Neural cell (in vitro differentiated cells): ENCODE data around the gene DNAH6. TPM values are rescaled to one million over a fixed set of nuclear protein-coding genes. Genes with fewer than 3 reads are reported as not detected.

ENCODE experiments used
- H2AFZ ChIP-seq: fragments of 200-600, 300-800 bp; sonication (generic), shearing (Covaris generic); 2 replicates; pipeline ENCODE4 v1.6.0; 2014; ENCODE audit warnings: low read depth, mild to moderate bottlenecking, antibody characterized with exemption, low read length, moderate library complexity
- H3F3A ChIP-seq: fragments of 200-600 bp; shearing (Covaris generic); 2 replicates; pipeline ENCODE4 v1.6.1; 2016; ENCODE audit warnings: mild to moderate bottlenecking, moderate library complexity, mixed read lengths, antibody characterized with exemption, low read length; ENCODE audit not compliant: insufficient read depth, poor library complexity, severe bottlenecking
- H3K27ac ChIP-seq: fragments of 200-600, 300-800 bp; sonication (generic), shearing (Covaris generic); 2 replicates; pipeline ENCODE4 v1.5.1; 2014; ENCODE audit warnings: mild to moderate bottlenecking, low read length, moderate library complexity
- H3K27me3 ChIP-seq: fragments of 300-800, 200-600 bp; sonication (generic), shearing (Covaris generic); 2 replicates; pipeline ENCODE4 v1.6.0; 2014; ENCODE audit warnings: mild to moderate bottlenecking, low read depth, low read length, moderate library complexity; ENCODE audit not compliant: insufficient read depth
- H3K36me3 ChIP-seq: fragments of 300-800, 200-600 bp; sonication (generic), shearing (Covaris generic); 2 replicates; pipeline ENCODE4 v1.5.1; 2014; ENCODE audit warnings: mild to moderate bottlenecking, antibody characterized with exemption, low read length, moderate library complexity; ENCODE audit not compliant: insufficient read depth
- H3K4me2 ChIP-seq: fragments of 300-800, 200-600 bp; sonication (generic), shearing (Covaris generic); 2 replicates; pipeline ENCODE4 v1.6.0; 2014; ENCODE audit warnings: mild to moderate bottlenecking, low read length
- H3K4me3 ChIP-seq: fragments of 300-800, 200-600 bp; sonication (generic), shearing (Covaris generic); 2 replicates; pipeline ENCODE4 v1.5.1; 2014; ENCODE audit warnings: mild to moderate bottlenecking, low read length, moderate library complexity
- H3K79me2 ChIP-seq: fragments of 200-600 bp; shearing (Covaris generic); replicated peaks from 2 replicates; pipeline ENCODE4 v1.6.0; 2014; ENCODE audit warnings: mild to moderate bottlenecking, low read length, moderate library complexity; ENCODE audit not compliant: insufficient read depth
- H3K9ac ChIP-seq: fragments of 300-800, 200-600 bp; sonication (generic), shearing (Covaris generic); 2 replicates; pipeline ENCODE4 v1.6.1; 2016; ENCODE audit warnings: mild to moderate bottlenecking, low read length, mixed read lengths
- H3K9me2 ChIP-seq: fragments of 200-600 bp; shearing (Covaris generic); 2 replicates; pipeline ENCODE4 v1.6.1; 2016; ENCODE audit warnings: mild to moderate bottlenecking, low read length, mixed read lengths; ENCODE audit not compliant: insufficient read depth
- H3K9me3 ChIP-seq: fragments of 200-600, 300-800 bp; sonication (generic), shearing (Covaris generic); 2 replicates; pipeline ENCODE4 v1.6.1; 2016; ENCODE audit warnings: mild to moderate bottlenecking, mixed run types, low read length, moderate library complexity, mixed read lengths
- H4K20me1 ChIP-seq: fragments of 200-600 bp; shearing (Covaris generic); 2 replicates; pipeline ENCODE4 v1.6.1; 2016; ENCODE audit warnings: mild to moderate bottlenecking, mixed run types; ENCODE audit not compliant: insufficient read depth
- EP300 ChIP-seq: fragments of 450-650 bp; conservative IDR thresholded peaks from 2 replicates; pipeline ENCODE4 v1.6.1; 2014; ENCODE audit warnings: antibody characterized with exemption, mild to moderate bottlenecking, moderate library complexity; ENCODE audit not compliant: poor library complexity, severe bottlenecking
- EZH2 ChIP-seq: fragments of 200-600, 300-800 bp; shearing (Covaris generic), sonication (generic); IDR thresholded peaks from 2 replicates; pipeline ENCODE4 v1.6.1; 2014; ENCODE audit warnings: antibody characterized with exemption, low read length, borderline replicate concordance, mild to moderate bottlenecking; ENCODE audit not compliant: insufficient read depth, poor library complexity, severe bottlenecking
- MXI1 ChIP-seq: fragments of 450-650 bp; conservative IDR thresholded peaks from 2 replicates; pipeline ENCODE4 v1.6.1; 2014; ENCODE audit warnings: antibody characterized with exemption, mild to moderate bottlenecking; ENCODE audit not compliant: poor library complexity, severe bottlenecking
- POLR2AphosphoS5 ChIP-seq: IDR thresholded peaks from 2 replicates; pipeline ENCODE4 v1.6.1; 2012
- RAD21 ChIP-seq: fragments of 450-650 bp; conservative IDR thresholded peaks from 2 replicates; pipeline ENCODE4 v1.6.1; 2014; ENCODE audit warnings: antibody characterized with exemption, mild to moderate bottlenecking, moderate library complexity
- SMC3 ChIP-seq: fragments of 450-650 bp; conservative IDR thresholded peaks from 2 replicates; pipeline ENCODE4 v1.6.1; 2014; ENCODE audit warnings: antibody characterized with exemption, mild to moderate bottlenecking, moderate library complexity; ENCODE audit not compliant: poor library complexity
- TAF1 ChIP-seq: IDR thresholded peaks from 2 replicates; pipeline ENCODE4 v1.6.1; 2012; ENCODE audit warnings: low read depth
- polyA plus RNA-seq: library from polyadenylated mRNA; depleted of rRNA; stranded (reverse); fragments of >200 nt; gene quantifications from 2 replicates; pipeline ENCODE4 v1.2.3, GENCODE V29; 2014
- TF ChIP-seq, protein P1 (sequence below): fragments of 450-650 bp; IDR thresholded peaks from 2 replicates; pipeline ENCODE4 v1.5.1; 2014; ENCODE audit warnings: antibody characterized with exemption, mild to moderate bottlenecking, moderate library complexity; ENCODE audit not compliant: poor library complexity, severe bottlenecking
- TF ChIP-seq, protein P2 (sequence below): IDR thresholded peaks from 2 replicates; pipeline ENCODE4 v1.6.1; 2012; ENCODE audit warnings: borderline replicate concordance

DNAH6 gene
- polyA plus RNA-seq, 1 donor from 2014 or later: 2.1 TPM

DNA sequence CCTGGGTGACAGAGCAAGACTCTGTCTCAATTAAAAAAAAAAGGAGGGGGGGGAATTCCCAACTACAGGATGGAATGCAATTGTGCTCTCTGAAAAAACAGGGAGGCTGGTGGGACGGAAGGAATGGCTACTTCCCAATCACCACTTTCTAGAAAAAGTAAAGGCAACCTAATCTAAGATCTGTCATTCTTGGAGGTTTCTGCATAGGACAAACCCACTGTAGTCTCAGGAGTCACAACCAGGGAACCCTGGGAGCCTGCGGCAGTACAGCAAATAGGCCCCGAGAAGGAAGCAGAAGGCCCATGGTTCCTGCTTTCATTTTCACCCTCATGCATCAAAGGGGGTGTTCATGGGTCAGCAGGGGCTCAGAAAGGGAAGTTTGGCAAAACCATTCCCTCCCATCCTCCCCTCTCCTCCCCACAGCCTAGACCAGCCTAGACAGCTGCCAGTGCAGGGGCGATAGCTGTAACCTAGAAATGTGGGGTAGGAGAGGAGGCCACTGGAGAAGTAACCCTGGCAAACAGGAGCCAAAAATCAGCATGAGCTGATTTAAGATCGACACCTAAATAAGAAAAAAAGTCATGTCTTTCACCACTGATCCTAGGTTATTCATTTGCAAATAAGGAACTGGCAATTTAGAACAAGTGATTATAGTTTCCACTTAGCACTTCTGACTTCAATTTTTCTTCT, 316.6 kb downstream of the DNAH6 start:
- Histone ChIP-seq H3K9me3 (no peaks in the 10 kb centered on the region), H3K9ac (no peak overlapping the region), H3K27me3 (no peaks in the 10 kb centered on the region), H4K20me1 (no peaks in the 10 kb centered on the region), H3K4me3 (no peak overlapping the region), H3K27ac (no peak overlapping the region), H2AFZ (no peak overlapping the region), H3K9me2 (no peaks in the 10 kb centered on the region), H3K36me3 (no peaks in the 10 kb centered on the region), H3K79me2 (no peaks in the 10 kb centered on the region), H3K4me2 (no peak overlapping the region), H3F3A (no peaks in the 10 kb centered on the region)
- TF ChIP-seq EP300 (no peak), POLR2AphosphoS5 (no peak)

DNA sequence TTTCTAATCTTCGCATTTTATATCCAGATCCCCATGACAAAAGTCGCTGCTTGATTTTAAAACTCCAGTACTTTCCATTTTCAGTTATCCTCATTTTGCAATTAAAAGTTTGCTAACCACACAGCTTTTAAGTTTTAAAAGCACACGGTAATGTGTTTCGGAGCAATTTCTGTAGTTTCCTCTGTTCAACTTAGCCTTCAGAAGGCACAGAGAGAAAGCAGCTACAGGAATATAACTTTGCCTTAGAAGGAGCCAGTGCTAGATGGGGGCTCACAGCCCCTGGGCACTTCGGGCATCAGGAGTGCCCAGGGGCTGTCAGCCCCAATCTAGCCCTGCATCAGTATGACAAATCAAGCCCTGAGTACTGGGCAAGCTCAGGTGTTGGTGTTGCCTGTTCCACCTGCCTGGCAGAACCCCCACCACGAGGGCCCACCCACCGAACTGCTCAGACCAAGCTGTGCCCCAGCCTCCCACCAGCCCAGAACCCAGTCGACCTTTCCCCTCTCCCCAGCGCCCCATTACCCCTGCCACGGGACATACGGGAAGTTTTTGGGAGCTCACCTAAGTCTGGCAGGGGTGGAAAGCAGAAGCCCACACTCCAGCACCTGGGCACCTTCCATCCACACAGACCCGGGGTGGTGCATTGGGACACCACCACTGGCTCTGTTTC, 317.3 kb downstream of the DNAH6 start:
- no peaks in the 10 kb centered on the region for H3K9me2 ChIP-seq
- no peaks in the 10 kb centered on the region for H3K36me3 ChIP-seq
- H4K20me1 ChIP-seq: no peaks in the 10 kb centered on the region
- no peak overlapping the region for H3K9ac ChIP-seq
- TF ChIP-seq EP300 (no peak), POLR2AphosphoS5 (no peak), TAF1 (no peak), RAD21 (no peak), SMC3 (no peak), EZH2 (no peak), MXI1 (no peak)
- TF ChIP-seq, protein P1, sequence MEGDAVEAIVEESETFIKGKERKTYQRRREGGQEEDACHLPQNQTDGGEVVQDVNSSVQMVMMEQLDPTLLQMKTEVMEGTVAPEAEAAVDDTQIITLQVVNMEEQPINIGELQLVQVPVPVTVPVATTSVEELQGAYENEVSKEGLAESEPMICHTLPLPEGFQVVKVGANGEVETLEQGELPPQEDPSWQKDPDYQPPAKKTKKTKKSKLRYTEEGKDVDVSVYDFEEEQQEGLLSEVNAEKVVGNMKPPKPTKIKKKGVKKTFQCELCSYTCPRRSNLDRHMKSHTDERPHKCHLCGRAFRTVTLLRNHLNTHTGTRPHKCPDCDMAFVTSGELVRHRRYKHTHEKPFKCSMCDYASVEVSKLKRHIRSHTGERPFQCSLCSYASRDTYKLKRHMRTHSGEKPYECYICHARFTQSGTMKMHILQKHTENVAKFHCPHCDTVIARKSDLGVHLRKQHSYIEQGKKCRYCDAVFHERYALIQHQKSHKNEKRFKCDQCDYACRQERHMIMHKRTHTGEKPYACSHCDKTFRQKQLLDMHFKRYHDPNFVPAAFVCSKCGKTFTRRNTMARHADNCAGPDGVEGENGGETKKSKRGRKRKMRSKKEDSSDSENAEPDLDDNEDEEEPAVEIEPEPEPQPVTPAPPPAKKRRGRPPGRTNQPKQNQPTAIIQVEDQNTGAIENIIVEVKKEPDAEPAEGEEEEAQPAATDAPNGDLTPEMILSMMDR: no peak
- TF ChIP-seq, protein P2, sequence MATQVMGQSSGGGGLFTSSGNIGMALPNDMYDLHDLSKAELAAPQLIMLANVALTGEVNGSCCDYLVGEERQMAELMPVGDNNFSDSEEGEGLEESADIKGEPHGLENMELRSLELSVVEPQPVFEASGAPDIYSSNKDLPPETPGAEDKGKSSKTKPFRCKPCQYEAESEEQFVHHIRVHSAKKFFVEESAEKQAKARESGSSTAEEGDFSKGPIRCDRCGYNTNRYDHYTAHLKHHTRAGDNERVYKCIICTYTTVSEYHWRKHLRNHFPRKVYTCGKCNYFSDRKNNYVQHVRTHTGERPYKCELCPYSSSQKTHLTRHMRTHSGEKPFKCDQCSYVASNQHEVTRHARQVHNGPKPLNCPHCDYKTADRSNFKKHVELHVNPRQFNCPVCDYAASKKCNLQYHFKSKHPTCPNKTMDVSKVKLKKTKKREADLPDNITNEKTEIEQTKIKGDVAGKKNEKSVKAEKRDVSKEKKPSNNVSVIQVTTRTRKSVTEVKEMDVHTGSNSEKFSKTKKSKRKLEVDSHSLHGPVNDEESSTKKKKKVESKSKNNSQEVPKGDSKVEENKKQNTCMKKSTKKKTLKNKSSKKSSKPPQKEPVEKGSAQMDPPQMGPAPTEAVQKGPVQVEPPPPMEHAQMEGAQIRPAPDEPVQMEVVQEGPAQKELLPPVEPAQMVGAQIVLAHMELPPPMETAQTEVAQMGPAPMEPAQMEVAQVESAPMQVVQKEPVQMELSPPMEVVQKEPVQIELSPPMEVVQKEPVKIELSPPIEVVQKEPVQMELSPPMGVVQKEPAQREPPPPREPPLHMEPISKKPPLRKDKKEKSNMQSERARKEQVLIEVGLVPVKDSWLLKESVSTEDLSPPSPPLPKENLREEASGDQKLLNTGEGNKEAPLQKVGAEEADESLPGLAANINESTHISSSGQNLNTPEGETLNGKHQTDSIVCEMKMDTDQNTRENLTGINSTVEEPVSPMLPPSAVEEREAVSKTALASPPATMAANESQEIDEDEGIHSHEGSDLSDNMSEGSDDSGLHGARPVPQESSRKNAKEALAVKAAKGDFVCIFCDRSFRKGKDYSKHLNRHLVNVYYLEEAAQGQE: no peak
- no peak overlapping the region for H3K4me3 ChIP-seq
- no peak overlapping the region for H3K4me2 ChIP-seq
- H3K27me3 ChIP-seq: no peaks in the 10 kb centered on the region
- H3K79me2 ChIP-seq: no peaks in the 10 kb centered on the region
- H3K9me3 ChIP-seq: no peaks in the 10 kb centered on the region
- H3F3A ChIP-seq: no peaks in the 10 kb centered on the region
- H2AFZ ChIP-seq: no peak overlapping the region
- no peak overlapping the region for H3K27ac ChIP-seq
